ENCODE measurements around the gene TPMT.

The TPMT gene

DNA sequence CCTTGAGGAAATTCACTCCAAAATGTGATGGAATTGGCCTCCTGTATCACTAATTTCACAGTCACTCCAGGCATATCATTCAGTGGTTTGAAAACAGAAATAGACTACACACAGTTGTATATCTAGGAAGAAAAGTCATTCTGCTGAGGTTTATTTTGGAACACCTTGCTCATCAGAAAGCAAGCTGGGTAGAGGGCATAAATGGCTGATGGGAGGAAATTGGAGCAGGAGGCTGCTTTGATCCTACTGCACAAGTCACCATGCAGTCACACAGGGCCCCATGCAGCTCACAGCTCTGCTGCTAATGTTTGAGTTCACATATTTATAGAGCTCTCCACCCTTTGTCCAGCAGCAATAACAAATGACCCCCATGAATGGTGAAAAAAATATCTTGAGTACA, 44.7 kb downstream of the TPMT start:
- DNase-seq: no peak

DNA sequence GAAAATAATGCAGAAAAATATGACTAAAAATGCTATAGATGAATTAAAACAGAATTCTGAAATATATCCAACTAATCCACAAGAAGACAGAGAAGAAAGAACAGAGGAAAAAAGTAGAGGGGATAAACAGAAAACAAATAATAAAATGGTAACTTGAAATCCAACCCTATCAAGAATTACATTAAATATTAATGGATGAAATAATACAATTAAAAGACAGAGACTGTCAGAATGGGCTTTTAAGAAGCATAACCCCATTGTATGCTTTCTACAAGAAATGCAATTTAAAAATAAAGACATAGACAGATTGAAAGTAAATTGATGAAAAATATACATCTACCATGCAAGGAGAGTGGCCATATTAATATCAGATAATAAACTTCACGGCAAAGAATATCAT, 47.8 kb downstream of the TPMT start:
- no peak for DNase-seq

DNA sequence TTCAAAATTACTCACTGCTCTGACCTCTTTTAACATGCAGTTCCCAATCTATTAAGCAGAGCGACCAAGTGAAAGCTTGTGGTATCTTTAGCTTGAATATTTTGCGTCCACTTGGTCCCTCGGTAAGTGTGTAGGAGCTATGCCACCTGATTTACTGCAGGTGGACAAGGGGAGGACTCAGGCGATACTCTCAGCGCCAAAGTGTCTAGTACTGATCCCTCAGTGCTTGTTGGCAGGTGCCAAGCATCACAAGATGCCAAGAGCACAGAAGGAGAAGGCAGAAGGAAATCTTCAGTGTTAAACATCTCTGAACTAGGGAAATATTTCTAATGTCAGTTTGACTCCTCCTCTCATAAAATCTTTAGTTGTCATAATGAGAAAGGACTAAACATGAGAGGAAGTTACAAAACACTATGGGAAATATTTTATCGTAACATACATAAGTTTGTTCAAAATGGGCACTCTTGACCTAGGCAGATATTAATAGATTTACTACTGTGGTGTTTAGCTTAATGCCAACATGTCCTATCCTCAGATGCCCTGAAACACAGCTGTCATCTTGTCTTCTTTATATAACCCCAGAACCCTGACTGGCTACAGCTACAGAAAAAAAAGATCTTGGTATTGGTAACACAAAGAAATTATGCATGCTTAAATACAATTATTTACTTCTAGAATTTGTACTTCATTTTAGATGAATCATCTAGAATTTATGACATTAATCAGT, 51.9 kb downstream of the TPMT start:
- no peak for DNase-seq

- DNase-seq: no peak
These were observed 53.0 kb downstream of the TPMT start for GRCh38 chr6:18101873-18102272.

DNA sequence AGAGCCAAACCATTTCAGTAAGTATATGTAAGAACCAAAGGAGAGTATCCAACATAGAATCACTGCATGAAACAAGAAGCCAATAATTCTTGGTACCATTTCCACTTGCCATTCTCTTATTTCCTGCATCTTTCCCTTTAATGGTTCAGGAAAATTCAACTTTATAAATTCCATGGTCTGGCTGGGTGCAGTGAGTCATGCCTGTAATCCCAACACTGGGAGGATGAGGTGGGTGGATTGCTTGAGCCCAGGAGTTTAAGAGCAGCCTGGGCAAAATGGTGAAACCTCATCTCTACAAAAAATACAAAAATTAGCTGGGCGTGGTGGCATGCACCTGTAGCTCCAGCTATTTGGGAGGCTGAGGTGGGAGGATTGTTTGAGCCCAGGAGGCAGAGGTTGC, 53.6 kb downstream of the TPMT start:
- peak; percentile 53 for DNase-seq

- DNase-seq: no peak
These were observed 54.6 kb downstream of the TPMT start for GRCh38 chr6:18100296-18100695.

- no peak for DNase-seq
These were observed 55.4 kb downstream of the TPMT start for GRCh38 chr6:18099511-18099910.

GRCh38 chr6:18096423-18096822, 58.5 kb downstream of the TPMT start:
- no peak for DNase-seq

DNA sequence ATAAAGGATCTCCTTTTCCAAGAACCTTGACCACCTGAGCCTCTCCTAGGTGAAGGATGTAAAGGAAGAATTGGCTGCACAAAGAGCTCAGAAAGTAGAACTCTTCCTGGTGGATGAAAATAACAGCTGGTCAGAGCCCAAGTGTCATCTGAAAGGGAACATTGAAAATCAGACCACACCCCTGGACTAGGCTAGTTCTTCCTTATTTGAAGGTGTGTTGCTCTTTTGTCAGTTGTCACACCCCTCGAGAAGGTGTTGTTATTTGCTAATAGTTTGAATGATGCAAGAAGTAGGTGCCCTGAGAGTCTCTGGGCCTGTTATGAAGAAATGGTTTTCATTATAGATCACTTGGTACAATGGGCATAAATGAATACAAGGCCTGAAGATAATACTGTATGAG, 63.5 kb downstream of the TPMT start:
- no peak for DNase-seq

DNA sequence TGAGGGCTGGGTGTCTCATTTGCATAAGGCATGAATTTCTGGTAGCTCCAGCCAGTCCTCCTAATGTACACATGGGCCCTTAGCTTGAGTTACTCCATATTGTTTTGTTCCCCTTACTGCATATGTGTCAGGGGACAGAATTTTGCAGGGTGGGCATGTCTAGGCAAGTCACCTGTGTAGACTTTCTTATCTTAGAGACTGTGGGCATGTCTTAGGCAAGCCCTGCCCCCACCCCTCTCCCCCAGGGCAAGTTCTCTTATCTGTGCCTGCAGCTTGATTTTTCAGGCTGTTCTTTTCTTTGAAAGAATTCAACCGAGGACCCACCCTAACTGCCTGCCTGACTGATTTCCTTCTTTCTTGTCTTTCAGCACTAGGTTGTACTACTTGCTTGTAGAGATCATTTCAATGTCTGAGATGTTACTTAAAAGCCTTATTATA, 64.5 kb downstream of the TPMT start:
- DNase-seq: no peak

- DNase-seq: no peak
These were observed 66.2 kb downstream of the TPMT start for GRCh38 chr6:18088419-18089296.

DNA sequence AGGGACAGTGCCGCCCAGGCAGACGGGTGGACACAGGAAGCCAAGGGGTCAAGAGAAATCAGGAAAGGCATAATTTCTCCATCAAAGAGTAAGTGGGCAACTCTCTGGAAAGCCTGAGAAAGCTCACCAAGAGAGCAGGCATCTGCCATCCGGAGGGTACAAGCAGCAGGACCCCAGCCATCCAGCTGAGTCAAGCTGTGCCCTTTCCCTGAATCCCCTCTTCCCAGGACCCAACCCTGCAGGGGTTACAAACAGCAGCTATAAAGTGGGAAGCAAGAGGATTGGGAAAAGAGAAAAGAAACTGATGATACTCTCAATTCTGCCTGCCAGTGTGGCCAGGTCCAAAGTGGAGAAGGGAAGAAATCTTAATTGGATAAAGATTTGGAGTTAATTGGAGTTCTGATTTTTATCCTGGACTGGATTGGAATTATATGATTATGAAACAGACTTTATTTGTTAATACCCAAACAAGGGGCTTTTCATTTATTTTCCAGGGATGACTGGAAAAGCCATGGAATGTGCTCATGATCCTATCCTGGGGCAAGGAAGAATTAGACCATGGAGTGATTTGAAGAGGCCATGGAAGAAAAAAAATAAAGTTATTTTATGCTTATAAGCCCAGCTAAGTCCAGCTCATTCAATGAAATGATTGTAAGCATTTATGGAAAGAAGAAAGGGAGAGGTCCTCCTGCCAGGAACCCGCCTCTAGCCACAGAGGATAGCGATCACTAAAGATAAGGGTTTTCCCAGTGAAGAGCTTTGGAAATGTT, 67.3 kb downstream of the TPMT start:
- no peak for DNase-seq

DNA sequence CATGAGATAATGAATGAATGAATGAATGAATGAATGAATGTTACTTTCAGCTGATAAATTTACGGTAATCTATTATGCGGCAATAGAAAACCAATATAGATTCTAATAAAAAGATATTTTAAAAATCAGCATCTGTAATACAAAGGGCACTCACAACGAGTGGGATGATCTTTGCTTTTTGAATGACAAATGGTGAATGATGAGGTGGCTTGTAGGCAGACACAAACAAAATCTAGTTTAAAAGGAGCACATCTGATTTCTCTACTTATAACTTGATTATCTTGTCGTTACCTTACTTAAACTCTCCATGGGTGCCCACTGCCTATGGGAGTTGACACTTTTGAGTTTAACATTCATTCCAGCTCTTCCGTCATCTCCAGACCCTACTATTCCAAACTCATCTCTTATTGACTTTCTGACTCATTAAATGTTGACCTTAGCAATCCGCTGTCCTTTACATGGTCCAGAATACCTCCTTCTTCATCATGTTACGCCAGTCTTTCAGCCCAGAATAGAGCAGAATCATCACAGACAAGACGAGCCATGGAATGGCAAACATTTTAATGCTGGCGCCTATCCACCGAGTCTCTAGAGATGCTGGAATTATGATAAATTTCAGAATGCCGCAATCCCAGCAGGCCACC, 73.7 kb downstream of the TPMT start:
- DNase-seq: peak; percentile 26

- no peak for DNase-seq
These were observed 74.3 kb downstream of the TPMT start for GRCh38 chr6:18080544-18080943.

DNA sequence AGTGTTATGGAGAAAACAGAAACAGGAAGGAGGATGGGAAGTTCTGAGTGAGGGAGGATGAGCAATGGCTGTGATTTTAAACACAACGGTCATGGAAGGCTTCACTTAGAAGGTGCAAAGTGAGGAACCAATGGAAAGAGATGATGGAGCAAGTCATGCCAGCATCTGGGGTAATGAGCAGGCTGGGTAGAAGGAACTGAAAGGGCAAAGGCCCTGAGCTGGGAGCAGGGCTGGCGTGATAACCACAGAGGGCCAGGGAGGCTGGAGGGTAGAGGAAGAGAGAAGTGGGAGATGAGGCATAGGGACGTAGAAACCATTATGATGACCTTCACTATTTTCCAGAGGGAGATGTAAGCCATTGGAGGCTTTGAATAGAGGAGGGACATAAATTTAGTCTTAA, 76.0 kb downstream of the TPMT start:
- DNase-seq: no peak
